HepG2 (cell line): ENCODE results near the gene CARD8. TPM values are rescaled to one million over a fixed set of nuclear protein-coding genes. Genes with fewer than 3 reads are reported as not detected.

ENCODE experiments used
- ATAC-seq: fragments of 200-7000 bp; cut with Tn5 transposase; 3 replicates; pipeline ENCODE4 v1.9.1; 2020; ENCODE audit warnings: mild to moderate bottlenecking, moderate library complexity
- BruUV-seq: library from RNA; stranded (reverse); fragments of 400-500 nt; replicated peaks from 2 replicates; lab custom pipeline; 2021; lab: Mats Ljungman, UMichigan
- CTCF ChIA-PET: fragments of 300-600 bp; formaldehyde crosslinking; extraction: SDS; loops from one replicate; lab custom pipeline; 2021; ENCODE audit warnings: low total read pairs, inconsistent platforms, low intra/inter-chr PET ratio; lab: Yijun Ruan, JAX
- POLR2A ChIA-PET: fragments of 350-600 bp; sonication (Branson Sonifier 250); formaldehyde crosslinking; loops from one replicate; lab custom pipeline; 2020; ENCODE audit warnings: antibody characterized with exemption, inconsistent platforms; lab: Yijun Ruan, JAX
- DNase-seq: peaks from one replicate; pipeline ENCODE4 v3.0.0-alpha.2; 2015; ENCODE audit warnings: low spot score
- FAIRE-seq: peaks from 3 replicates; lab custom pipeline; 2011; peaks lifted over from hg19 to GRCh38; lab: Jason Lieb, UNC
- H2AFZ ChIP-seq: one replicate; pipeline ENCODE4 v1.6.1; 2011; ENCODE audit warnings: low read length, inconsistent platforms
- H3K27ac ChIP-seq: fragments of 300-600 bp; 3 replicates; pipeline ENCODE4 v1.8.0; 2011; ENCODE audit warnings: mixed run types, mild to moderate bottlenecking, mixed read lengths, low read length, inconsistent platforms; ENCODE audit not compliant: insufficient read depth; ENCODE audit errors: extremely low read length
- H3K27me3 ChIP-seq, 2 experiments: fragments of 200-600 bp in 1 of 2; 2 replicates in 1 of 2; 3 replicates in 1 of 2; pipeline versions ENCODE4 v1.6.0 to v1.8.0; 2011; ENCODE audit warnings: low read length in 2 of 2, mild to moderate bottlenecking in 2 of 2, moderate library complexity in 2 of 2, inconsistent platforms in 1 of 2; ENCODE audit not compliant: insufficient read depth in 2 of 2, control insufficient read depth in 1 of 2
- H3K36me3 ChIP-seq, 2 experiments: fragments of 200-600 bp in 1 of 2; replicated peaks in 1 of 2; 2 replicates in 1 of 2; 3 replicates in 1 of 2; pipeline versions ENCODE4 v1.5.1 to v1.8.0; 2011; ENCODE audit warnings: low read length in 2 of 2, inconsistent platforms in 1 of 2; ENCODE audit not compliant: insufficient read depth in 2 of 2, control insufficient read depth in 1 of 2
- H3K4me1 ChIP-seq: 2 replicates; pipeline ENCODE4 v1.5.1; 2012; ENCODE audit warnings: low read length, inconsistent platforms; ENCODE audit not compliant: insufficient read depth
- H3K4me2 ChIP-seq: 2 replicates; pipeline ENCODE4 v1.6.0; 2011; ENCODE audit warnings: low read depth, low read length, inconsistent platforms
- H3K4me3 ChIP-seq, 3 experiments: fragments of 200-600 bp in 1 of 3; sonication (generic), shearing (Covaris generic) in 1 of 3; replicated peaks in 1 of 3; 2 replicates each; pipeline ENCODE4 v1.5.1; 2011 to 2016; ENCODE audit warnings: low read length in 3 of 3, inconsistent platforms in 2 of 3, low read depth in 2 of 3, mild to moderate bottlenecking in 2 of 3, control low read depth in 1 of 3, mixed read lengths in 1 of 3; ENCODE audit not compliant: insufficient read depth in 1 of 3
- H3K79me2 ChIP-seq: one replicate; pipeline ENCODE4 v1.6.1; 2011; ENCODE audit warnings: low read length, inconsistent platforms; ENCODE audit not compliant: insufficient read depth
- H3K9ac ChIP-seq: 2 replicates; pipeline ENCODE4 v1.6.0; 2011; ENCODE audit warnings: mild to moderate bottlenecking, low read depth, low read length, inconsistent platforms; ENCODE audit not compliant: insufficient read depth
- H3K9me3 ChIP-seq: 2 replicates; pipeline ENCODE4 v1.5.1; 2012; ENCODE audit warnings: mild to moderate bottlenecking, low read length
- H4K20me1 ChIP-seq: 2 replicates; pipeline ENCODE4 v1.6.0; 2011; ENCODE audit warnings: inconsistent platforms, mild to moderate bottlenecking, low read length, moderate library complexity; ENCODE audit not compliant: insufficient read depth
- ATRX ChIP-seq: sonication (generic); formaldehyde crosslinking; IDR thresholded peaks from 2 replicates; pipeline ENCODE4 v1.4.0; 2020; ENCODE audit warnings: missing genetic modification reagents, borderline replicate concordance
- BRCA1 ChIP-seq: sonication (generic); formaldehyde crosslinking; IDR thresholded peaks from 2 replicates; pipeline ENCODE4 v1.4.0; 2020; ENCODE audit warnings: missing genetic modification reagents
- CSRNP1 ChIP-seq: sonication (generic); formaldehyde crosslinking; IDR thresholded peaks from 2 replicates; pipeline ENCODE4 v1.8.1; 2023; ENCODE audit warnings: mild to moderate bottlenecking, missing genetic modification reagents
- DMAP1 ChIP-seq: IDR thresholded peaks from 2 replicates; pipeline ENCODE4 v1.6.1; 2016
- HNF1B ChIP-seq: sonication (generic); formaldehyde crosslinking; IDR thresholded peaks from 2 replicates; pipeline ENCODE4 v1.5.1; 2020; ENCODE audit warnings: mild to moderate bottlenecking, moderate library complexity, missing genetic modification reagents
- MAFK ChIP-seq, 2 experiments: IDR thresholded peaks in 1 of 2; conservative IDR thresholded peaks in 1 of 2; 2 replicates each; pipeline ENCODE4 v1.6.1; 2011; ENCODE audit warnings: improper control_type of control experiment in 2 of 2, low read length in 2 of 2
- NBN ChIP-seq: fragments of 450-650 bp; conservative IDR thresholded peaks from 2 replicates; pipeline ENCODE4 v1.6.1; 2017
- NCOA1 ChIP-seq: sonication (generic); formaldehyde crosslinking; IDR thresholded peaks from 2 replicates; pipeline ENCODE4 v1.9.0; 2021; ENCODE audit warnings: missing genetic modification reagents
- NCOA2 ChIP-seq: sonication (generic); formaldehyde crosslinking; IDR thresholded peaks from 2 replicates; pipeline ENCODE4 v1.8.0; 2022; ENCODE audit warnings: inconsistent platforms
- RARG ChIP-seq: sonication (generic); formaldehyde crosslinking; IDR thresholded peaks from 2 replicates; pipeline ENCODE4 v1.4.0; 2020; ENCODE audit warnings: low read depth, mild to moderate bottlenecking, missing genetic modification reagents
- TFDP2 ChIP-seq: sonication (generic); formaldehyde crosslinking; IDR thresholded peaks from 2 replicates; pipeline ENCODE4 v1.4.0; 2020; ENCODE audit warnings: missing genetic modification reagents
- THAP7 ChIP-seq: sonication (generic); formaldehyde crosslinking; IDR thresholded peaks from 2 replicates; pipeline ENCODE4 v1.8.1; 2023; ENCODE audit warnings: mild to moderate bottlenecking, missing genetic modification reagents
- ZBTB42 ChIP-seq: sonication (generic); formaldehyde crosslinking; IDR thresholded peaks from 2 replicates; pipeline ENCODE4 v1.5.0; 2020; ENCODE audit warnings: mild to moderate bottlenecking, missing genetic modification reagents
- ZNF138 ChIP-seq: sonication (generic); formaldehyde crosslinking; IDR thresholded peaks from 2 replicates; pipeline ENCODE4 v1.5.0; 2020; ENCODE audit warnings: mild to moderate bottlenecking, low read depth, missing genetic modification reagents
- ZNF274 ChIP-seq: sonication (generic); formaldehyde crosslinking; IDR thresholded peaks from 2 replicates; pipeline ENCODE4 v1.5.1; 2020; ENCODE audit warnings: mild to moderate bottlenecking, missing genetic modification reagents
- ZNF276 ChIP-seq: sonication (generic); formaldehyde crosslinking; IDR thresholded peaks from 2 replicates; pipeline ENCODE4 v1.4.0; 2020; ENCODE audit warnings: mild to moderate bottlenecking, low read depth, missing genetic modification reagents
- ZNF766 ChIP-seq: sonication (generic); formaldehyde crosslinking; IDR thresholded peaks from 2 replicates; pipeline ENCODE4 v1.5.0; 2020; ENCODE audit warnings: missing genetic modification reagents, borderline replicate concordance
- ZNF83 ChIP-seq: sonication (generic); formaldehyde crosslinking; IDR thresholded peaks from 2 replicates; pipeline ENCODE4 v1.4.0; 2020; ENCODE audit warnings: missing genetic modification reagents, mild to moderate bottlenecking, borderline replicate concordance
- ZSCAN25 ChIP-seq: sonication (generic); formaldehyde crosslinking; IDR thresholded peaks from 2 replicates; pipeline ENCODE4 v1.8.0; 2022; ENCODE audit warnings: mild to moderate bottlenecking, missing genetic modification reagents
- WGBS: methylation state at CpG from one replicate; pipeline ENCODE4 v1.1.6; 2017; ENCODE audit warnings: low lambda C conversion rate; 5-methylcytosine and 5-hydroxymethylcytosine counted together
- in situ Hi-C: cut with HindIII; loops from 2 replicates; pipeline ENCODE4 v1.10.0; 2017; ENCODE audit warnings: low pct_unique_long_range_greater_than_20kb; ENCODE audit not compliant: extremely low pct_ligation_motif_present
- intact Hi-C: fragments of 100-400 bp; cut with micrococcal nuclease; formaldehyde crosslinking; loops from one replicate; pipeline ENCODE4 v1.10.0; 2022; ENCODE audit not compliant: unreplicated experiment
- polyA plus RNA-seq, 8 experiments: library from polyadenylated mRNA; depleted of rRNA in 3 of 8; stranded (reverse) in 7 of 8; unstranded in 1 of 8; fragments of >200 nt; fragmentation: Illumina TruSeq in 4 of 8; extraction: Trizol in 4 of 8; gene quantifications; 2 replicates each; pipeline versions ENCODE4 v1.2.1 to v1.2.3, GENCODE V29; 2011 to 2016; ENCODE audit warnings: low read depth in 4 of 8, missing spikeins in 1 of 8, mixed read lengths in 1 of 8; ENCODE audit not compliant: insufficient read depth in 1 of 8
- total RNA-seq, 5 experiments: library from RNA; depleted of rRNA; stranded (reverse); fragments of >200 nt; fragmentation: Illumina TruSeq; extraction: Trizol; gene quantifications; 2 replicates each; pipeline ENCODE4 v1.2.3, GENCODE V29; 2016; ENCODE audit warnings: low read depth in 1 of 5

CARD8 gene
- total and polyA plus RNA-seq, 2 of the 13 experiments (the other 11 are each of a cell fraction or from before 2014, with no cell fraction given): 15.0 to 19.2 TPM

GRCh38 chr19:48258350-48258749 is 2.6 kb upstream of the CARD8 start:
- no peak overlapping the region for H3K4me2 ChIP-seq
- DNase-seq (no peak), FAIRE-seq (peak; percentile 54), ATAC-seq (no peak)
- in situ Hi-C loops: loop anchor here (25.0 kb wide), 1 partner anchor 296 kb away; no protein-coding TSS in a partner anchor
- ChIA-PET POLR2A (no interaction called here), CTCF (no interaction called here)
- no peak for TF ChIP-seq ZNF138
- no peak for TF ChIP-seq NCOA2 (CRISPR knock-in tag)
- no peak for TF ChIP-seq NBN
- TF ChIP-seq ZNF83 (CRISPR knock-in tag): no peak
- no peak for TF ChIP-seq ZNF766
- TF ChIP-seq RARG: no peak
- TF ChIP-seq THAP7: no peak
- TF ChIP-seq ZNF274 (CRISPR knock-in tag): no peak
- no peak for TF ChIP-seq ZSCAN25 (CRISPR knock-in tag)
- TF ChIP-seq HNF1B: no peak
- TF ChIP-seq ATRX (CRISPR knock-in tag): no peak
- no peak for TF ChIP-seq ZNF276 (CRISPR knock-in tag)
- TF ChIP-seq BRCA1 (CRISPR knock-in tag): no peak
- no peak for TF ChIP-seq MAFK (conservative IDR thresholded peaks at IDR 0.05 in 1 of 2, IDR thresholded peaks at IDR 0.05 in 1 of 2; ENCODE audit: low read length in 2 of 2)
- no peak for TF ChIP-seq CSRNP1 (CRISPR knock-in tag)
- TF ChIP-seq ZBTB42 (CRISPR knock-in tag): no peak
- TF ChIP-seq DMAP1 (CRISPR knock-in tag): no peak
- TF ChIP-seq NCOA1: no peak
- no peak for TF ChIP-seq TFDP2 (CRISPR knock-in tag)
- H3K27ac ChIP-seq: no peak overlapping the region
- H3K36me3 ChIP-seq: no peaks in the 10 kb centered on the region
- peaks cover 18% of the 10 kb centered on the region for H3K4me1 ChIP-seq
- peaks cover 8% of the 10 kb centered on the region for H3K79me2 ChIP-seq
- BruUV-seq: no TSS peak
- no peak overlapping the region for H3K4me3 ChIP-seq
- no peaks in the 10 kb centered on the region for H4K20me1 ChIP-seq
- no peaks in the 10 kb centered on the region for H3K9me3 ChIP-seq
- H3K9ac ChIP-seq: no peak overlapping the region
- 66% methylated on average over 6 of the region's 6 CpGs for WGBS
- peak overlapping the region; percentile 15 for H2AFZ ChIP-seq
- intact Hi-C loops: no loop called here
- no peaks in the 10 kb centered on the region for H3K27me3 ChIP-seq
